Heart left ventricle (tissue), 13 donors: Measurements from ENCODE around the gene BTG1.

Experiments used
- CTCF ChIP-seq, 12 donors: fragments of 200-600 bp; sonication (generic) in 4 of 12; IDR thresholded peaks; one replicate each; pipeline versions ENCODE4 v1.5.0 to v1.8.0; 2018 to 2022; ENCODE audit warnings: antibody characterized with exemption in 12 of 12, mild to moderate bottlenecking in 5 of 12
- POLR2A ChIP-seq, 2 donors: fragments of 450-650 bp; IDR thresholded peaks; one replicate each; pipeline ENCODE4 v1.6.1; 2017; ENCODE audit warnings: antibody characterized with exemption in 2 of 2, mild to moderate bottlenecking in 2 of 2, moderate library complexity in 2 of 2
- donor health status: ischemic (EF 13 %, LVEDD 7.1; RV severe dilation, severe dysfunction).
- donor health status: DM: no; HTN: yes; CAD: no.
- donor health status: DM: no; HTN: no; CAD: no.
- donor health status: ischemic (EF 25% LVEDD 6.9; RV normal size, moderate dysfunction).
- donor health status: ischemic (EF 25% LVEDD 5.7; RV mildly dilated, moderate dysfunction).
- donor health status: ischemic (EF 35%, LVEDD 5.7; RV mildly dilated, moderate dysfunction).
- donor health status: nonischemic (EF 11% LVEDD 7.7; RV severe dilation, severe dysfunction).
- donor health status: DM: yes; HTN: yes; CAD: no.
- donor health status: PGD.
- donor health status: ischemic (EF 29% LVEDD 5.4; RV normal size, mild dysfunction).
- donor health status: nonischemic (EF 23%, LVEDD 6.1; RV moderate dilation, normal function).

- TF ChIP-seq CTCF (IDR thresholded peaks at IDR 0.05) (no peak), POLR2A (IDR thresholded peaks at IDR 0.05) (no peak)
Observed at GRCh38 chr12:92156139-92156538, 10.5 kb upstream of the BTG1 start.
